ENCODE results near the gene SPATC1L.

The SPATC1L gene

GRCh38 chr21:46145840-46146691, 38.2 kb downstream of the SPATC1L start:
- no peaks in the 10 kb centered on the region for H3K36me3 ChIP-seq (ENCODE audit: insufficient read depth, low read length)
- H3K79me2 ChIP-seq (ENCODE audit: insufficient read depth, low read length) = no peaks in the 10 kb centered on the region
- H3K27me3 ChIP-seq (ENCODE audit: insufficient read depth, low read length) = no peaks in the 10 kb centered on the region
- no peaks in the 10 kb centered on the region for H3K9me3 ChIP-seq (ENCODE audit: low read length)
- no peaks in the 10 kb centered on the region for H4K20me1 ChIP-seq (ENCODE audit: insufficient read depth, low read length)
- TF ChIP-seq CTCF (IDR thresholded peaks at IDR 0.05; ENCODE audit: low read length) (no peak), EZH2 (IDR thresholded peaks at IDR 0.05; ENCODE audit: borderline replicate concordance, low read length) (no peak)
- no peak overlapping the region for H3K4me2 ChIP-seq (ENCODE audit: low read length)
- H3K9me2 ChIP-seq (ENCODE audit: low read depth, low read length) = no peaks in the 10 kb centered on the region
- H3K4me1 ChIP-seq (ENCODE audit: insufficient read depth, low read length, severe bottlenecking) = peaks cover 6% of the 10 kb centered on the region
- H3K9ac ChIP-seq (ENCODE audit: low read length) = no peak overlapping the region
- no peak overlapping the region for H2AFZ ChIP-seq (ENCODE audit: low read length)
- H3K27ac ChIP-seq (ENCODE audit: low read depth, low read length, poor library complexity, severe bottlenecking) = no peak overlapping the region
- H3K4me3 ChIP-seq (ENCODE audit: low read depth, low read length, poor library complexity, severe bottlenecking) = no peak overlapping the region
- no peaks in the 10 kb centered on the region for H3F3A ChIP-seq (ENCODE audit: insufficient read depth, low read length)

GRCh38 chr21:46145159-46145839, 39.0 kb downstream of the SPATC1L start:
- no peaks in the 10 kb centered on the region for H4K20me1 ChIP-seq (ENCODE audit: insufficient read depth, low read length)
- no peak overlapping the region for H3K4me2 ChIP-seq (ENCODE audit: low read length)
- H3K9me3 ChIP-seq (ENCODE audit: low read length) = no peaks in the 10 kb centered on the region
- peaks cover 6% of the 10 kb centered on the region for H3K4me1 ChIP-seq (ENCODE audit: insufficient read depth, low read length, severe bottlenecking)
- H3K27me3 ChIP-seq (ENCODE audit: insufficient read depth, low read length) = no peaks in the 10 kb centered on the region
- TF ChIP-seq CTCF (IDR thresholded peaks at IDR 0.05; ENCODE audit: low read length) = no peak
- no peaks in the 10 kb centered on the region for H3F3A ChIP-seq (ENCODE audit: insufficient read depth, low read length)
- no peaks in the 10 kb centered on the region for H3K79me2 ChIP-seq (ENCODE audit: insufficient read depth, low read length)
- H3K4me3 ChIP-seq (ENCODE audit: low read depth, low read length, poor library complexity, severe bottlenecking) = no peak overlapping the region
- H3K36me3 ChIP-seq (ENCODE audit: insufficient read depth, low read length) = no peaks in the 10 kb centered on the region
- H3K27ac ChIP-seq (ENCODE audit: low read depth, low read length, poor library complexity, severe bottlenecking) = no peak overlapping the region
- H3K9me2 ChIP-seq (ENCODE audit: low read depth, low read length) = no peaks in the 10 kb centered on the region
- H3K9ac ChIP-seq (ENCODE audit: low read length) = no peak overlapping the region
- H2AFZ ChIP-seq (ENCODE audit: low read length) = no peak overlapping the region

DNA sequence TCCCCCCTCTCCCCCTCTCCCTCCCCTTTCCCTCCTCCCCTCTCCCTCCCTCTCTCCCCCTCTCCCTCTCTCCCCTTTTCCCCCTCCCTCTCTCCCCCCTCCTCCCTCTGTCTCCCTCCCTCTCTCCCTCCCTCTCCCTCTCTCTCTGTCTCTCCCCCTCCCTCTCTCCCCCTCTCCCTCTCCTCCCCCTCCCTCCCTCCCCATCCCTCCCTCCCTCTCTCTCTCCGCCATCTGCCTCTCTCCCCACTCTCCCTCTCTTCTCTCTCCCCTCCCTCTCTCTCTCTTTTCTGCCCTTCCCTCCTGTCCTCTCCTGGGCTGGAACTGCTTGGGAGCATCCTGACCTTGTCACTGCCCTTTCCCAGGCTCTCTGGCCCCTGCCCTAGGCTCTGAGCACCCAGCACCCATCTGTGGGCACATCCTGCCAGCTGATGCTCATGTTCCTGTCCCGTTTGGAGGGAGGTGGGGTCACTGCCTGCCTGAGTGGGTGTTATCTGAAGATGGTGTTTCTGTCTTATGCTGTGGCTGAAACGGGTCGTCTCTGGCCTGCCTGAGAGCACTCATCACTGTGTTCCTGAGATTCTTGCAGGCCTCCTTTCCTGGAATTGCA, 39.7 kb downstream of the SPATC1L start:
- Histone ChIP-seq H3K4me2 (ENCODE audit: low read length) (no peak overlapping the region), H4K20me1 (ENCODE audit: insufficient read depth, low read length) (no peaks in the 10 kb centered on the region), H3F3A (ENCODE audit: insufficient read depth, low read length) (no peaks in the 10 kb centered on the region), H3K4me3 (ENCODE audit: low read depth, low read length, poor library complexity, severe bottlenecking) (no peak overlapping the region), H3K27me3 (ENCODE audit: insufficient read depth, low read length) (no peaks in the 10 kb centered on the region), H3K9ac (ENCODE audit: low read length) (no peak overlapping the region), H3K27ac (ENCODE audit: low read depth, low read length, poor library complexity, severe bottlenecking) (no peak overlapping the region), H2AFZ (ENCODE audit: low read length) (no peak overlapping the region), H3K4me1 (ENCODE audit: insufficient read depth, low read length, severe bottlenecking) (peaks cover 6% of the 10 kb centered on the region), H3K36me3 (ENCODE audit: insufficient read depth, low read length) (no peaks in the 10 kb centered on the region), H3K9me2 (ENCODE audit: low read depth, low read length) (no peaks in the 10 kb centered on the region), H3K79me2 (ENCODE audit: insufficient read depth, low read length) (no peaks in the 10 kb centered on the region), H3K9me3 (ENCODE audit: low read length) (no peaks in the 10 kb centered on the region)
- no peak for TF ChIP-seq CTCF (IDR thresholded peaks at IDR 0.05; ENCODE audit: low read length)
- TF ChIP-seq EZH2 (IDR thresholded peaks at IDR 0.05; ENCODE audit: borderline replicate concordance, low read length) = no peak

Measured in OCI-LY1 (cell line).